RCC 7860 (cell line): Measurements from ENCODE around the gene BCKDHB.

Source experiments
- DNase-seq: peaks from one replicate; pipeline ENCODE4 v3.0.0-alpha.2; 2015; ENCODE audit warnings: low spot score
- FAIRE-seq: peaks from 2 replicates; lab custom pipeline; 2012; peaks lifted over from hg19 to GRCh38; lab: Jason Lieb, UNC

Gene BCKDHB

GRCh38 chr6:80145921-80146320, 39.5 kb downstream of the BCKDHB start:
- FAIRE-seq: no peak
- DNase-seq: no peak

DNA sequence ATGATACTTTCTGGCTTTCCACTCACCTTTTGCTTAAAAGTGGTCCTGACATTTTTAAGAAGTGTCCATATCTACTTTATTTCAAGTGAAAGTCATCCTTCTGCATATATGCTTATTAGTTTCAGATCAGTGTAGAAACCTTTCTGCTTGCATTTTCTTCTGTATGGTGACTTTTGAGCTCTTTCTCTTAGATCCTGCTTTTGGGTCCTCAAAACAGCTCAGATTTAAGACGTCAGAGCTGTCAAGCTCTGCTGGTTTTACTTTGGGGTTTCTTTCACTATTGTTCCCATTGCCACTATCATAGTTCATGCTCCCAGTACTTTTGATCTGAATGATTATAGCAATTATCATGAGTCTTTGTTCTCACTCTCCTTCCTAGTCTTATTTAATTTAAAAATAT, 41.7 kb downstream of the BCKDHB start:
- DNase-seq (no peak), FAIRE-seq (no peak)

GRCh38 chr6:80151635-80152034, 45.2 kb downstream of the BCKDHB start:
- no peak for DNase-seq
- FAIRE-seq: no peak

- no peak for DNase-seq
- no peak for FAIRE-seq
Measured at GRCh38 chr6:80154160-80154559, 47.7 kb downstream of the BCKDHB start.

DNA sequence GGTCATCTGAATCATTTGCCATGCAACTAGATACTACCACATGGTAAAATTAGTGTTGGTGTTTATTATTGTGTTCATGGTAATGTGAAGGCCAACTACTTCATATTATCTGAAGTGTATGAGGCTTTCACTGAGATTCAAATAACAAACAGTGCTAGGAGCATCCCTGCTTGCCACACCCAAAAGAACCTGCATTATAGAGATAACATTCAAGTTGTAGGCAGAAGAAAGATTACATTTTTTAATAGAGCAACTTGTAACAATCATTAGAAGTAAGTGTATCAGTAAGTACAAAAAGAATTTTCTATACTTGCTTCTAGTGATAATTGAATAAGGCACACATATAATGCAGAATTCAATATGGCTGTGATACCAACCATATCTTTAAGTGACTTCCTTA, 49.8 kb downstream of the BCKDHB start:
- FAIRE-seq: no peak
- no peak for DNase-seq

- DNase-seq (no peak), FAIRE-seq (no peak)
Measured at GRCh38 chr6:80158478-80158989, 52.1 kb downstream of the BCKDHB start.

DNA sequence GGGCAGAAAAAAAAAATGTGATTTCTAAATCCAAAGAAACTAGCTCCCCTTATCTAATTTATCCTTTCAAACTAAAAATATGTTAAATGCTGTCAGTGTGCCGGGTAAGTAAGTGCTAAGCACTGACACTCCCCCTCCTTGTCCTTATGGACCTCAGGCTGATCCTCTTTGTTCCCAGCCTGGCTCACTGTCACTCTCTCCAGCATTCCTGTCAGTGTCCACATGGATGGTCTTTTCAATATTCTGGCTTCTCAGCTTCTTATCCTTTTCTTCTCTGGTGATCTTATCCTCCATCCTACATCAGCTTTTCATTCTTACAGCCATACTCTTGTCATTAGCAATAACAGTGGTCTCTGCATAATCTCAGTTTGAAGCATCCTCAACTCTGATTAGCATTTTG, 55.0 kb downstream of the BCKDHB start:
- DNase-seq: no peak
- FAIRE-seq: no peak

DNA sequence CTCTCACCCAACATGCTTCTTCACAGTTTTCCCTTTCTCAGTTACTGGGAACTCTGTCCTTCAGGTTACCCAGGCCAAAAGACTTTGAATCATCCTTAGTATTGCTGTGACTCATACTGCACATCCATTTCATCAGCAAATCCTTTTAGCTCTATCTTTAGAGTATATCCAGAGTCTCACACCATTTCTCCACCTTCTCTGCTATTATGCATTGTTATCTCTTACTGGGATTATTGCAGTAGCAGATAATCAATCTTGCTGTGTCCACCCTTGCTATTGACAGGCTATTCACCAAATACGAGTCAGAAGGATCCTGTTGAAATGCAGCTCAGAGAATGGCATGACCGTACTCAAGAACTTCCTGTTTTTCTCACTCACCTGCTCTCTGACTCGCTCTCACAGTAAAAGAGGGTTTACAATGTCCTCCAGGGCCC, 57.3 kb downstream of the BCKDHB start:
- FAIRE-seq: peak; percentile 65

GRCh38 chr6:80165143-80165542, 58.7 kb downstream of the BCKDHB start:
- DNase-seq (no peak), FAIRE-seq (no peak)

More for the DNA sequence above, 57.3 kb downstream of the BCKDHB start:
- peak; percentile 53 for DNase-seq

DNA sequence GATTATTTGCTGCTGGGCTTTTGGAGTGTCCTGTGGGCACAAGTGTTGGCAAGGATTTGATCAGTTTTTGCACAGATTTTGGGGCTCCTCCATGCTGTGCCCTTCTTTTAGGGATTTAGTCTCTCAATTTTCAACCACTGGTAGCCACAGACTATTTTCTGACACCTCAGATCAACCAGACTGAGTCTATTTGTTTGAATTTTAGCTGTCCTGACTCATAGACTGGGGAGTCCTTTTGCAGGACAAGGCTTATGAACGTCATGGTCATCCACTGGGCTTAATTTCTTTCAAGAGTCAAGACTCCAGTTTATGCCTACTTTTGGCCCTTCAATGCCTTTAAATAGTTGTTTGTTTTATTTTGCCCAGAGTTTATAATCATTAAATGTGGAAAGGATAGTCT, 59.3 kb downstream of the BCKDHB start:
- FAIRE-seq (no peak), DNase-seq (no peak)

GRCh38 chr6:80170433-80170832, 64.0 kb downstream of the BCKDHB start:
- DNase-seq: no peak
- no peak for FAIRE-seq

DNA sequence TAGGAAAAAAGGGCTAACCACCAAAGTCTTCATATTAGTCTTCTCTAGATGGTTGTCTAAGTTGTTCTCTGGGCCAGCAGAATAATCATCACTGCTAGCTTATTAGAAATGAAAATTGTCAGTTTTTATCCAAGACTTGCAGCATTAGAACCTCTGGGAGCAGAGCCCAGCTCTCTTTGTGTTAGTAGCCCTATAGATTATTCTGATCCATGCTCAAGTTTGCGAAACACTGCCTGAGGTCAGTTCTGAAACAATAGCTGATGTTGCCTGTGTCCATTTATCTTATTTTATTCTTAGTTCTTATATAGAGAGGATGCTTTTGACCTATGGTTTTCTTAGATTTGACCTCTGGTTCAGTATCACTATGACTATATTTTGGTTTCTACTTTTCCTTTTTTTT, 66.9 kb downstream of the BCKDHB start:
- DNase-seq (no peak), FAIRE-seq (no peak)

- FAIRE-seq (peak; percentile 48), DNase-seq (peak; percentile 7)
Measured at GRCh38 chr6:80174900-80175572, 68.6 kb downstream of the BCKDHB start.

- FAIRE-seq: no peak
- DNase-seq: peak; percentile 6
Measured at GRCh38 chr6:80179695-80180094, 73.2 kb downstream of the BCKDHB start.

DNA sequence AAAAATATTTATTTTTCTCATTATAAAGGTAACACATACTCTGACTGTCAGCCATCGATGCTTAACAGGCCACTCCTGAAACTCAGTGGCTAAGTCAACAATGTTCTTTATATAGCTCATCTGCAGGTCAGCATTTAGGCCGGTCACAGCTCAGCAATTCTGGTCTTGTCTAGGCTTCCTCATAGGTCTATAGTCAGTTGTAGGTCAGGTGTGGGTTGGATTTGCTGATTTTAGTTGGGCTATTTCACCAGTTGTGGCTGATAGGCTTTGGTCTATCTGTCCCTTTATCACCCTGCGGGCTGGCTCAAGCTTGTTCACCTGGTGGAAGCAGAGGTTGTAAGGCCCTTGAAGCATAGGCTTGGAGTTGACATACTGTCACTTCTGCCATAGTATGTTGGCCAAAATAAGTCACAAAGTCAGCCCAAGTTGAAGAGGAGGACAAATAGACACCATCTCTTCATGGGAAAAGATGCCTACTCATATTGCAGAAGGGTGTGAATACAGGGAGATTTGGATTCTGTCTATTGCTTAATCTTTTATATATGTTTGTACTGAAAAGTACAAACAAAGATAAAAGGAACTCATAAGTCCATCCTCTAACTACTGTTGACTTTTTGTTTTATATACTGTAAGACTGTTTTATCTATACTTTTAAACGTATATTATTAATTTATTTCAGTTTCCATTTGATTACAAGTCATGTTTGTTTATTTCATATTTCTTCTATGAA, 75.0 kb downstream of the BCKDHB start:
- DNase-seq (peak; percentile 47), FAIRE-seq (peak; percentile 79)

- peak; percentile 47 for DNase-seq
- FAIRE-seq: peak; percentile 81
Measured at GRCh38 chr6:80182308-80182707, 75.8 kb downstream of the BCKDHB start.

DNA sequence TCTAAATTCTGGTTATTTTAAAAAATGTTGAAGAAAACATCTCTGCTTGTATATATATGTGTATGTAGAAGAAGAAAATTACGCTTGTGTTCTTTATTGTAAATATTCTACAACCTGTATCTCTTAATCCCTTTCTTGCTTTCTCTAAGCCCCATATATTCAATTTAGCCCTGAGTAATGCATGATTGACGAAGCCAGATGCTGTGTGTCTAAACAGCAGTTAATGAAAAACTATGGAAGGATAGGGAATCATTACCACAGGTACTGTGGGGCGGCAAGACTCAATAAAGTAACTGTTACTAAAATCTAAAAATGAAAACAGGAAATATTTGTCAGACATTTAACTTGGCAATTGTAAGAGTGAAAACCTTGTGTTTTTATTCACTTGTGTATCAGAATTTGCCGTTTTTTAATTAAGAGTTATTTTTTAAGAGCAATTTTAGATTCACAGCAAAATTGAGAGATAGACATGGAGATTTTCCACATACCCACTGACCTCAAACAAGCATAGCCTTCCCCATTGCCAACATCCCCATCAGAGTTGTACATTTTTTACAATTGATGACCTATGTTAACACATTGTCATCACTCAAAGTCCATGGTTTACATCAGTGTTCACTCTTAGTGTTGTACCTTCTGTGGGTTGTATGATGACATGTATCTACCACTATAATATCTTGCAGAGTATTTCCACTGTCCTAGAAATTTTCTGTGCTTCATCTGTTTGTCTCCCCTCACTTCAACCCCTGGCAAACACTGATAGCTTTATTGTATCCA, 76.7 kb downstream of the BCKDHB start:
- FAIRE-seq: peak; percentile 80
- DNase-seq: no peak

GRCh38 chr6:80185492-80185891, 79.0 kb downstream of the BCKDHB start:
- FAIRE-seq (no peak), DNase-seq (no peak)

DNA sequence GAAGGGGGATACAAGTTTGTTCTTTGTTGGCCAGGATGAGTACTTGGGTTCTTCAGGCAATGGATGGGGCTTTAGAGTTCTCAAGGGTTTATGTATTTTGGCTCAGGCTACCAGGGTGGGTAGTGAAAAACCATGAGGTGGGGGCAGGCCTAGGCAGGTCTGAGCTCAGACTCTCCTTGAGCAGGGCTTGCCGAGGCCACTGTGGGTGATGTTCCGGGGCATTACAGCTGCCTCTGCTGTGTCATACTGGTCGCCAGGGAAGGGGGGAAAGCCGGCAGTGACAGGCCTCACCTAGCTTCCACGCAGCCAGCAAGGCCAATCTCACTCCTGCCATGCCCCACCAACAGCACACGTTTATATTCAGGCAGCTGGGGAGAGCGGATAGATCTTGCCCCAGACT, 79.6 kb downstream of the BCKDHB start:
- DNase-seq (no peak), FAIRE-seq (no peak)

GRCh38 chr6:80196906-80197305, 90.4 kb downstream of the BCKDHB start:
- DNase-seq (no peak), FAIRE-seq (no peak)

- FAIRE-seq (peak; percentile 92), DNase-seq (peak; percentile 64)
Measured at GRCh38 chr6:80197474-80197873, 91.0 kb downstream of the BCKDHB start.
